NCI-H2227 treated with DMSO at 0.1 percent for 48 hours (cell line): ENCODE data around the gene DNAI7.

Experiments used
- DNase-seq: peaks from one replicate; lab custom pipeline; 2025; lab: John Stamatoyannopoulos, UW

Gene DNAI7

DNA sequence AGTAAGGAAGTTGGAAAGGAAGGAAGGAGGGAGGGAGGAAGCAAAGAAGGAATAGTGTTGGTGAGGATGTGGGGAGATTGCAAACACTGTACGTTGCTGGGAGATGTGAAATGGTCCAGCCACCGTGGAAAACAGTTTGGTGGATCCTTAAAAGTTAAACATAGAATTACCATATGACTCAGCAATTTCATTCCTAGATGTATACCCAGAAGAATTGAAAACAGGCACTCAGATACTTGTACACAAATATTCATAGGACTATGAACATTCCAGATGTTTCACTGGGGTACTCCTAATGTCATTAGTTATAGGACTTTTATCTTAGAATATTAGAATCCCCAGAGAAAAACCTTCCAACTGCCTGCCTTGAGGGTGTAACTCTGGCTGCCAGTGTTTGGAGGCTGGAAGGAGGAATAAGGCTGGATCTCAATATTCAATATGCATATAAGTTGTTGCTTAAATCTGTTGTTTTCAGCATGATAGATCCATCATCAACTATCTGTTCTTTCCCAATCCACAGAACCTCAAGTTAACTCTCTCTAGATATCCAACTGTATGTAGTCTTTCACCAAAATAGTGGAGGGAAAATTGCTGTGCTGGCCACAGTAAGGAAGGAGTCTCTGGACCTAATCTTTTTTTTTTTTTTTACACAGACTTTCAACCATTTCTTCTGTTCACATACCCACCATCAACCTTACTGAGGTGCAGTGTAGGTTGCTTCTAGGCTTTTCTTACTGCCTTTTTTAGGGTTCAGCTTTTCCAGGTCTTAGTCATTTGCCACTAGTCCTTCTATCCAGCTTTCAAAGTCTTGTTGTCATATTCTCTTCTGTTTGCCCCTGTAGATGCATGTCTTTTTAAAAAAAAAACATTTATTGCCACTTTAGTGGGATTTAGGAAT, 94.5 kb downstream of the DNAI7 start:
- no peak for DNase-seq

- no peak for DNase-seq
Measured at GRCh38 chr12:25099010-25099409, 96.0 kb downstream of the DNAI7 start.

GRCh38 chr12:25089738-25090137, 105.2 kb downstream of the DNAI7 start:
- DNase-seq: no peak

- DNase-seq: no peak
Measured at GRCh38 chr12:25087596-25087995, 107.4 kb downstream of the DNAI7 start.

- no peak for DNase-seq
Measured at GRCh38 chr12:25084816-25085215, 110.1 kb downstream of the DNAI7 start.

DNA sequence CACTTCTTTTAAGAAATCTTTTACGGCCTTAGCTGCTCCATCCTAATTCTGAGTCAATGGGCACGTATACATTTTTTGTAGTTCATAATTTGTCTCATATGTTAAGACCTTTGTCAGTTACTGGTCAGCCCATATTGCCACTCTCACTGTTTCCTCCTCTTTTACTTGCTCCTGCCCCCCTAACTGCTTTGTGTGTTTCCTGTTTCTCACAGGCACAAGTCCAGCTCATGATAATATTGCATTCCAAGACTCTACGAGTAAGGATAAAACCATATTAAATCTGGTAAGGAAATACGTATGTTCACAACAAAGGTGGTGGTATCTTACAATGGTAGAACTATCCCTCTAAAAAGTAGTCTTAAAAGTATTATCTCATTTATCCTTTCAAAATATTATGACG, 111.7 kb downstream of the DNAI7 start:
- no peak for DNase-seq

- DNase-seq: no peak
Measured at GRCh38 chr12:25082628-25083027, 112.3 kb downstream of the DNAI7 start.

DNA sequence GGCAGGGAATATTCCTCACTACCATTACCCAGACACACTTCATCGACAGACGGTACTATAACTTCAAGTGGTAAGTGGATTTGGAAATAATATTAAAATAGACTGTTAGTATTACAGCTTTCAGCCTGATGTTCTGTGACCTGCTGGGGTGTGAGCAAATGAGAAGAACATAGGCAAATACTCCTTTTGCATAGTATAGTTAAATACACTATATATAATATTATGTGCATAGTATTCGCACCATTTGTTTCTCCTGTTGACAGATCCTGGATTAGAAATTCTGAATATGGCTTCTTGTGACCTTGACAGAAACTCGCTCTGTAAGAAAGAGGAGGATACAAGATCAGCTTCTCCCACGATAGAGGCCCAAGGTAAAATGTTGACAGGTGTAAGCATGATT, 115.6 kb downstream of the DNAI7 start:
- DNase-seq: no peak

GRCh38 chr12:25074954-25075353, 120.0 kb downstream of the DNAI7 start:
- no peak for DNase-seq

DNA sequence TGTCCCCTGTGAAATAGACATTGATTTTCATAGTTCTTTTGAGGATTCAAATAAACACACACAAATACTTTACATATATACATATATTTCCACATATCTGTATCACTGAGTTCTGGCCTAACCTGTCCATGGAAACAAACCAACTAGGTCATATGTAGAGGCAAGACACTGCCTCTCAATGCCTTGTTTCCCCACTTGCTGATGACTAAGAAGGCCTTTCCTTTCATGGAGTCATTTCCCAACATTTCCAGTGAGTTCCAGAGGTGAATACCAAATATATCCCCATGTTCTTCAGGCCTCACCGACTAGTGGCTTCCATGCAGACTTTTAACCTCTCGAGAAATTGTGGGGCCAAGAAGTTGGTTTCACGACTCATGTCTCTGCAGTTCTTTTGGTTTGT, 120.8 kb downstream of the DNAI7 start:
- no peak for DNase-seq

- no peak for DNase-seq
Measured at GRCh38 chr12:25072906-25073650, 121.9 kb downstream of the DNAI7 start.

DNA sequence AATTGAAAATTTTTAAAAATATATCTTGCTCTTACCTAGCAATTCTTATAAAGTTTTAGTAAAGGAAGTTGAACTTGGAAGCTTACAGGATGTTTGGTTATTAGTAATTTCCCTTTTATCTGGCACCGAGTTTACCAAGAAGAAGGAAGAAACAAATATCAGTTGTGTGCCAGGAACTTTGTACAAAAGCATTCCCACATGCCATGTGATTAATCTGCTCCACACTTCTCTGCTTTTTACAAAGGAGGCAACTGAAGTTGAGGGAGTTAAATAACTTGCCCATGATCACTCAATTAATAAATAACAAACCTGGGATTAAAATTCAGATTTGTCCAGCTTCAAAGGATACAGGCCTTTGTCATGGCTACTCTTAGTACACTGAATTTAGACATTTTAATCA, 123.6 kb downstream of the DNAI7 start:
- no peak for DNase-seq

DNA sequence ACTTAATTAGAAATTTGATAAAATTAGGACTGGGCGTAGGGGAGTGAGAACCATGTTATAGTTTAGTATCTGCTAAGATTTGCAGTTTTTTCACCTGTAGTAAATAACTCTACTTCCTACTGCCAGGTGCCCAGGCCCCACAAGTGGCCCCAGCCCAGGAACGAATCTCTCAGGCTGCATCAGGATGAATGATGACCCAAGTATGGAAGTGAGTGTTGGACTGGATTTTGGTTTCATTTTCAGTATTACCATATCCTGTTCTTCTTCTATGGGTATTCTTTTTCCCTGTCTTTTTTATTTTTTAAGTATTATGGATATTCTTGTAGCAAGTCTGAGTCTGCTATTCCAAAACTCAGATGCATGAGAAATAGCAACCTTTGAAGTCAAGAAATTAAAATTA, 125.7 kb downstream of the DNAI7 start:
- no peak for DNase-seq

DNA sequence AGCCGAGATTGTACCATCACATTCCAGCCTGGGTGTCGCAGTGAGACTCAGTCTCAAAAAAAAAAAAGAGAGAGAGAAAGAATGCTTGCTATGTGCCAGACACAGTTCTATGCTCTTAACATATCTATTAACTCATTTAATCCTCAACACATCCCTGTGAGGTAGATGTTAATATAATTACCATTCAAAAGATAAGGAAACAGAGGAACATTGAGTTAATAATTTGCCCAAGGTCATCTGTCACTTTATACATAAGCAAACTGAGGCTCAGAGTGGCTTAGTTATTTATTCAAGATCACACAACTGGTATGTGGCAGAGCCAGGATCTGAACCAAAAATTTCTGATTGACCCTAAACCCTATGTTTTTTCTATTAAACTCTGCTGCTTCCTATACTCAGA, 129.9 kb downstream of the DNAI7 start:
- no peak for DNase-seq

- no peak for DNase-seq
Measured at GRCh38 chr12:25063873-25064628, 130.9 kb downstream of the DNAI7 start.

GRCh38 chr12:25058658-25059058, 136.3 kb downstream of the DNAI7 start:
- DNase-seq: no peak
